CD4-positive, alpha-beta T cell (primary cell): ENCODE measurements around the gene SCN10A. TPM values are rescaled to one million over a fixed set of nuclear protein-coding genes. Genes with fewer than 3 reads are reported as not detected.

Experiments
- ATAC-seq: fragments of 200-7000 bp; cut with Tn5 transposase; one replicate; pipeline ENCODE4 v1.10.0; 2022; ENCODE audit warnings: mild to moderate bottlenecking; ENCODE audit not compliant: poor library complexity
- CTCF ChIA-PET: fragments of 350-600 bp; sonication (Branson Sonifier 250); formaldehyde crosslinking; loops from one replicate; lab custom pipeline; 2021; ENCODE audit warnings: antibody characterized with exemption, inconsistent platforms; lab: Charles Lee
- POLR2A ChIA-PET: fragments of 350-600 bp; sonication (Branson Sonifier 250); formaldehyde crosslinking; loops from one replicate; lab custom pipeline; 2021; ENCODE audit warnings: antibody characterized with exemption, inconsistent platforms; lab: Charles Lee
- DNase-seq, 14 experiments: peaks; one replicate each; pipeline ENCODE4 v3.0.0-alpha.2; 2013 to 2020; ENCODE audit warnings: mixed read lengths in 2 of 14
- H3K27ac ChIP-seq, 2 donors: one replicate each; pipeline versions ENCODE4 v1.5.1 to v1.7.0; 2013; ENCODE audit warnings: low read length in 2 of 2, low read depth in 1 of 2, mild to moderate bottlenecking in 1 of 2
- H3K27me3 ChIP-seq, 2 experiments: 1 replicate in 1 of 2; 2 replicates in 1 of 2; pipeline versions ENCODE4 v1.6.1 to v1.7.0; 2013; ENCODE audit warnings: low read length in 2 of 2, control low read depth in 1 of 2, mild to moderate bottlenecking in 1 of 2, moderate library complexity in 1 of 2; ENCODE audit not compliant: insufficient read depth in 2 of 2, control insufficient read depth in 1 of 2
- H3K36me3 ChIP-seq: one replicate; pipeline ENCODE4 v1.6.1; 2013; ENCODE audit warnings: low read length, control low read depth; ENCODE audit not compliant: insufficient read depth
- H3K4me1 ChIP-seq: one replicate; pipeline ENCODE4 v1.6.1; 2013; ENCODE audit warnings: low read length, control low read depth; ENCODE audit not compliant: insufficient read depth
- H3K4me3 ChIP-seq: one replicate; pipeline ENCODE4 v1.5.1; 2013; ENCODE audit warnings: mild to moderate bottlenecking, low read length, moderate library complexity
- H3K9me3 ChIP-seq, 2 experiments: 1 replicate in 1 of 2; 2 replicates in 1 of 2; pipeline versions ENCODE4 v1.6.1 to v1.7.0; 2013; ENCODE audit warnings: low read length in 2 of 2, mild to moderate bottlenecking in 2 of 2, control low read depth in 1 of 2, moderate library complexity in 1 of 2; ENCODE audit not compliant: control insufficient read depth in 1 of 2, insufficient read depth in 1 of 2
- H3K27ac Mint-ChIP-seq: one replicate; pipeline ENCODE4 v1.8.0; 2020; ENCODE audit warnings: mixed read lengths
- H3K27me3 Mint-ChIP-seq: one replicate; pipeline ENCODE4 v1.8.0; 2021; ENCODE audit warnings: mixed read lengths
- H3K36me3 Mint-ChIP-seq: one replicate; pipeline ENCODE4 v1.8.0; 2021; ENCODE audit warnings: low read depth, mixed read lengths
- H3K4me1 Mint-ChIP-seq: one replicate; pipeline ENCODE4 v1.8.0; 2021; ENCODE audit warnings: low read depth, mixed read lengths
- H3K4me3 Mint-ChIP-seq: one replicate; pipeline ENCODE4 v1.8.0; 2020; ENCODE audit warnings: mild to moderate bottlenecking, mixed read lengths
- H3K9me3 Mint-ChIP-seq: one replicate; pipeline ENCODE4 v1.8.0; 2020; ENCODE audit warnings: mixed read lengths
- CTCF ChIP-seq: fragments of 200-600 bp; IDR thresholded peaks from one replicate; pipeline ENCODE4 v1.8.0; 2022; ENCODE audit warnings: antibody characterized with exemption, mild to moderate bottlenecking
- intact Hi-C, 2 experiments: fragments of 100-400 bp; cut with DNase I in 1 of 2; cut with micrococcal nuclease in 1 of 2; formaldehyde crosslinking; loops; one replicate each; pipeline versions ENCODE4 v1.15.1 to v1.9.0; 2023 to 2025; cut with DNase I, micrococcal nuclease
- total RNA-seq, 174 experiments: library from RNA in 2 of 174; stranded (reverse) in 2 of 174; gene quantifications; one replicate each; pipeline ENCODE4 v1.2.3 and lab custom pipeline; 2021 to 2026

Gene SCN10A
- total RNA-seq, 2 experiments from 2014 or later = not detected

GRCh38 chr3:38713121-38713520 is 102.9 kb downstream of the SCN10A start:
- Histone ChIP-seq H3K4me1 (no peaks in the 10 kb centered on the region), H3K27me3 (no peaks in the 10 kb centered on the region), H3K27ac (no peak overlapping the region), H3K36me3 (no peaks in the 10 kb centered on the region), H3K9me3 (no peaks in the 10 kb centered on the region), H3K4me3 (no peak overlapping the region)
- intact Hi-C loops = no loop called here
- TF ChIP-seq CTCF = no peak
- Mint-ChIP-seq H3K27me3 (peaks cover 28% of the 10 kb centered on the region), H3K27ac (no peak overlapping the region), H3K4me3 (no peak overlapping the region), H3K9me3 (no peaks in the 10 kb centered on the region), H3K36me3 (no peaks in the 10 kb centered on the region), H3K4me1 (no peaks in the 10 kb centered on the region)
- ChIA-PET CTCF (no interaction called here), POLR2A (no interaction called here)
- ATAC-seq = no peak
- DNase-seq = no peak

- H3K4me1 ChIP-seq = no peaks in the 10 kb centered on the region
- no peaks in the 10 kb centered on the region for H3K4me1 Mint-ChIP-seq
- H3K9me3 Mint-ChIP-seq = no peaks in the 10 kb centered on the region
- peaks cover 39% of the 10 kb centered on the region for H3K27me3 Mint-ChIP-seq
- no peak for TF ChIP-seq CTCF
- POLR2A ChIA-PET = no interaction called here
- no peak overlapping the region for H3K27ac Mint-ChIP-seq
- ATAC-seq (no peak), DNase-seq (no peak)
- no peaks in the 10 kb centered on the region for H3K36me3 Mint-ChIP-seq
- H3K9me3 ChIP-seq = no peaks in the 10 kb centered on the region
- peaks cover 0 to 2% of the 10 kb centered on the region in 2 experiments for H3K27me3 ChIP-seq
- H3K36me3 ChIP-seq = no peaks in the 10 kb centered on the region
- no peak overlapping the region for H3K27ac ChIP-seq
- CTCF ChIA-PET = no interaction called here
- intact Hi-C loops = no loop called here
- no peak overlapping the region for H3K4me3 ChIP-seq
- no peak overlapping the region for H3K4me3 Mint-ChIP-seq
Measured at GRCh38 chr3:38711321-38711720, 104.7 kb downstream of the SCN10A start.

GRCh38 chr3:38707730-38708129 is 108.3 kb downstream of the SCN10A start:
- no peak for DNase-seq
- no peaks in the 10 kb centered on the region for H3K9me3 Mint-ChIP-seq
- peaks cover 2 to 12% of the 10 kb centered on the region in 2 experiments for H3K27me3 ChIP-seq
- no peaks in the 10 kb centered on the region for H3K36me3 Mint-ChIP-seq
- intact Hi-C loops = no loop called here
- H3K4me1 ChIP-seq = no peaks in the 10 kb centered on the region
- POLR2A ChIA-PET = no interaction called here
- no peaks in the 10 kb centered on the region for H3K9me3 ChIP-seq
- CTCF ChIA-PET = no interaction called here
- H3K4me1 Mint-ChIP-seq = no peaks in the 10 kb centered on the region
- no peak overlapping the region for H3K4me3 Mint-ChIP-seq
- no peak overlapping the region for H3K27ac ChIP-seq
- peaks cover 40% of the 10 kb centered on the region for H3K27me3 Mint-ChIP-seq
- no peak for TF ChIP-seq CTCF
- ATAC-seq = no peak
- H3K27ac Mint-ChIP-seq = no peak overlapping the region
- no peak overlapping the region for H3K4me3 ChIP-seq
- no peaks in the 10 kb centered on the region for H3K36me3 ChIP-seq
